Tibial nerve (tissue), 4 donors: Measurements from ENCODE around the gene MAP4. TPM values are rescaled to one million over a fixed set of nuclear protein-coding genes. Genes with fewer than 3 reads are reported as not detected.

Experiments used
- DNase-seq, 2 donors: peaks; one replicate each; pipeline ENCODE4 v3.0.0-alpha.2; 2019; ENCODE audit warnings: low spot score in 2 of 2
- H3K27ac ChIP-seq, 4 donors: fragments of 200-600 bp; sonication (generic) in 3 of 4; one replicate each; pipeline ENCODE4 v1.5.1; 2017 to 2019; ENCODE audit warnings: mild to moderate bottlenecking in 1 of 4
- H3K27me3 ChIP-seq, 2 donors: fragments of 200-600 bp; sonication (generic) in 1 of 2; one replicate each; pipeline versions ENCODE4 v1.5.1 to v1.6.0; 2017 to 2019
- H3K36me3 ChIP-seq, 3 donors: fragments of 200-600 bp; sonication (generic); one replicate each; pipeline ENCODE4 v1.5.1; 2018 to 2019
- H3K4me1 ChIP-seq, 4 donors: fragments of 200-600 bp; sonication (generic) in 3 of 4; one replicate each; pipeline ENCODE4 v1.5.1; 2017 to 2019
- H3K4me3 ChIP-seq, 4 donors: fragments of 200-600 bp; sonication (generic) in 3 of 4; one replicate each; pipeline ENCODE4 v1.5.1; 2017 to 2019; ENCODE audit warnings: mild to moderate bottlenecking in 1 of 4, moderate library complexity in 1 of 4
- H3K9me3 ChIP-seq, 4 donors: fragments of 200-600 bp; sonication (generic) in 3 of 4; one replicate each; pipeline ENCODE4 v1.5.1; 2017 to 2019
- EP300 ChIP-seq, 2 donors: sonication (generic); formaldehyde crosslinking; IDR thresholded peaks; one replicate each; pipeline ENCODE4 v1.6.1; 2017; ENCODE audit warnings: antibody characterized with exemption in 2 of 2, mild to moderate bottlenecking in 1 of 2
- POLR2A ChIP-seq, 2 donors: fragments of 450-650 bp; IDR thresholded peaks; one replicate each; pipeline ENCODE4 v1.6.1; 2017; ENCODE audit warnings: antibody characterized with exemption in 2 of 2, mild to moderate bottlenecking in 2 of 2, moderate library complexity in 2 of 2
- WGBS, 2 donors: methylation state at CpG; one replicate each; pipeline ENCODE4 v1.1.5; 2018; 5-methylcytosine and 5-hydroxymethylcytosine counted together
- total RNA-seq, 4 donors: library from RNA; depleted of rRNA; stranded (reverse); fragments of >200 nt; gene quantifications; one replicate each; pipeline ENCODE4 v1.1.0, GENCODE V29; 2016
- TF ChIP-seq, protein P1 (sequence below), 5 experiments: fragments of 200-600 bp in 3 of 5; fragments of 450-650 bp in 2 of 5; sonication (generic) in 3 of 5; IDR thresholded peaks; one replicate each; pipeline ENCODE4 v1.5.1; 2016 to 2019; ENCODE audit warnings: antibody characterized with exemption in 5 of 5, mild to moderate bottlenecking in 3 of 5, moderate library complexity in 2 of 5

The MAP4 gene
- total RNA-seq, 4 donors from 2014 or later, result 201 to 239 (median 231) TPM

DNA sequence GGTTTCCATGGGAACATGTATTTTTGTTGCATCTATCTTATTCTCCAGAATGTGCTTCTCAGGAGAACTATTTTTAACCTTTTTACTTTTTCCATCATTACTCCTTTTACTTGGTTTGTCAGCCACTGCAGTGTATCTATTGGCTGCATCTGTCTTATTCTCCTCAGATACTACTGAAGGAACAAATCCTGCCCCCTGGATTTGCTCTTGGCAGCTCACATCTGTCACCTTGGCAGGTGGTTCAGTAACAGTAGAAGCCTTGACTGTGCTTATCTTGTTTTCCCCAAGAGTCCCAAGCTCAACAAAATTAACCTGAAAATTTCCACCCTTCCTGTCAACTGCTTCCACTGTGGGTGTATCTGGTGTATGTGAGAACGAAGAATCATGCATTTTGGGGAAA, 106.0 kb downstream of the MAP4 start:
- Histone ChIP-seq H3K36me3 (peaks cover 0 to 74% (median 9%) of the 10 kb centered on the region in 3 donors), H3K4me3 (no peak overlapping the region), H3K27ac (no peak overlapping the region), H3K27me3 (no peaks in the 10 kb centered on the region), H3K9me3 (no peaks in the 10 kb centered on the region), H3K4me1 (no peaks in the 10 kb centered on the region)
- no peak for TF ChIP-seq EP300 (IDR thresholded peaks at IDR 0.05)
- TF ChIP-seq, protein P1, sequence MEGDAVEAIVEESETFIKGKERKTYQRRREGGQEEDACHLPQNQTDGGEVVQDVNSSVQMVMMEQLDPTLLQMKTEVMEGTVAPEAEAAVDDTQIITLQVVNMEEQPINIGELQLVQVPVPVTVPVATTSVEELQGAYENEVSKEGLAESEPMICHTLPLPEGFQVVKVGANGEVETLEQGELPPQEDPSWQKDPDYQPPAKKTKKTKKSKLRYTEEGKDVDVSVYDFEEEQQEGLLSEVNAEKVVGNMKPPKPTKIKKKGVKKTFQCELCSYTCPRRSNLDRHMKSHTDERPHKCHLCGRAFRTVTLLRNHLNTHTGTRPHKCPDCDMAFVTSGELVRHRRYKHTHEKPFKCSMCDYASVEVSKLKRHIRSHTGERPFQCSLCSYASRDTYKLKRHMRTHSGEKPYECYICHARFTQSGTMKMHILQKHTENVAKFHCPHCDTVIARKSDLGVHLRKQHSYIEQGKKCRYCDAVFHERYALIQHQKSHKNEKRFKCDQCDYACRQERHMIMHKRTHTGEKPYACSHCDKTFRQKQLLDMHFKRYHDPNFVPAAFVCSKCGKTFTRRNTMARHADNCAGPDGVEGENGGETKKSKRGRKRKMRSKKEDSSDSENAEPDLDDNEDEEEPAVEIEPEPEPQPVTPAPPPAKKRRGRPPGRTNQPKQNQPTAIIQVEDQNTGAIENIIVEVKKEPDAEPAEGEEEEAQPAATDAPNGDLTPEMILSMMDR (IDR thresholded peaks at IDR 0.05), result no peak
- TF ChIP-seq POLR2A (IDR thresholded peaks at IDR 0.05), result no peak
- WGBS, 2 donors, result 90 to 96% methylated on average over 1 of the region's 1 CpG
- DNase-seq, result no peak

DNA sequence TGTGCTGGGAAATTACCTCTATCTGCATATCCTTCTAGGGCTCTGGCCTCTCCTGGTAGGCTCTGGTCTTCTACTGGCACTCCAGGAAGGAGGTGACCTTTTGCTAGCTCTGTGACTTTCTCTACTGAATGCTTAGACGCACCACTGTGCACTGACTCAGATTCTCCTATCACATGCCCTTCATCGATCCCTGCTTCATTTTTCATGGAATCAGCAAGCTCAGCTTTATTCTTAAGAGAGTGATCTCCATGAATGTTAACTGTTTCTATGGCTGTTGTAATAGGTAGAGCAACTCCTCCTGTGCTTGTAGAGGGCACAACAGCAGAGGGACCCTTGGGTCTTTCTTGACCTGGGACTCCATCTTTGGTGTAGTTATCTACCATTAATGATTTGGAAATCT, 106.6 kb downstream of the MAP4 start:
- Histone ChIP-seq H3K27me3 (no peaks in the 10 kb centered on the region), H3K9me3 (no peaks in the 10 kb centered on the region), H3K36me3 (peaks cover 0 to 72% (median 9%) of the 10 kb centered on the region in 3 donors), H3K4me1 (no peaks in the 10 kb centered on the region), H3K4me3 (no peak overlapping the region), H3K27ac (no peak overlapping the region)
- TF ChIP-seq POLR2A (IDR thresholded peaks at IDR 0.05), result no peak
- TF ChIP-seq EP300 (IDR thresholded peaks at IDR 0.05), result no peak
- TF ChIP-seq, protein P1 (IDR thresholded peaks at IDR 0.05), result no peak
- DNase-seq, result no peak
- WGBS, 2 donors, result 68 to 89% methylated on average over 2 of the region's 2 CpGs

DNA sequence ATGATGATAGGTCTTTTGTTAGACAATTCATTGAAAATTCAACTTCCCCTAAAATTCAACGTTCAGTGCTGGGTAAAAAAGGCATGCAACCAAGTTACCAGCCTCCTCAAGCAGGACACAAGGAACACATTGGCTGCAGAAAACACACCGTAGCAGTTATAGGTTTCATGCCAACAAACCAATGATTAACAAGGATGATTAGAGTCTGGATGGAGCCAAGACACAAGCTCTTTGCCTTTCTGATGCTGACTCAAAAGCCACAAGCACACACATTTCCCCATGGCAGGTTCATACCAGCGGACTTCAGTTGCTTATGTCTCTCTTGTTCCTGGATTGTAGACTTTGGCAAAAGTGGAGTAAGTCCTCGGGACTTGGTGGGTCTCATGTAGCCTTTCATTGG, 107.5 kb downstream of the MAP4 start:
- 93 to 96% methylated on average over 4 of the region's 4 CpGs for WGBS, 2 donors
- Histone ChIP-seq H3K27me3 (no peaks in the 10 kb centered on the region), H3K36me3 (peaks cover 0 to 69% (median 9%) of the 10 kb centered on the region in 3 donors), H3K4me1 (no peaks in the 10 kb centered on the region), H3K4me3 (no peak overlapping the region), H3K9me3 (no peaks in the 10 kb centered on the region), H3K27ac (no peak overlapping the region)
- DNase-seq, result no peak
- TF ChIP-seq EP300 (IDR thresholded peaks at IDR 0.05), result no peak

DNA sequence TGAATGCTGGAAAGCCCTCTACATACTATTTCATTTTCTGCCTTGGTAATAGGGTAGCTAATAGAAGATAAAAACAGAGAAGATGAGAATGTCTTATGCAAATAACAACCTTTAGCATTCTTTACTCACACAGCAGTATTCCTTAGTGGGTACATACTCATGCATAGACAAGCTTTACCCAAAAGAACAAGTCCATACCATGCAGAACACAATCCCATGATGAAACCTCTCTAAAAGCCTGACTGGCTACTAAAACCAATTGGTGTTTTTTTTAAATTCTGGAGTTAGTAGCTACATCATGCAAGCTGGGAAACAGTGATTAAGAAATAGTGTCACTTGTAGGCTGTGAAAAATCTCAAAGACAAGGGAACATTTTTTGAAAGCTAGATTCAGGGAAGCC, 108.4 kb downstream of the MAP4 start:
- Histone ChIP-seq H3K9me3 (no peaks in the 10 kb centered on the region), H3K27me3 (no peaks in the 10 kb centered on the region), H3K36me3 (peaks cover 0 to 73% (median 9%) of the 10 kb centered on the region in 3 donors), H3K4me1 (no peaks in the 10 kb centered on the region), H3K4me3 (no peak overlapping the region), H3K27ac (no peak overlapping the region)
- DNase-seq, result no peak
- TF ChIP-seq POLR2A (IDR thresholded peaks at IDR 0.05) (no peak), EP300 (IDR thresholded peaks at IDR 0.05) (no peak)
- TF ChIP-seq, protein P1 (IDR thresholded peaks at IDR 0.05), result no peak

DNA sequence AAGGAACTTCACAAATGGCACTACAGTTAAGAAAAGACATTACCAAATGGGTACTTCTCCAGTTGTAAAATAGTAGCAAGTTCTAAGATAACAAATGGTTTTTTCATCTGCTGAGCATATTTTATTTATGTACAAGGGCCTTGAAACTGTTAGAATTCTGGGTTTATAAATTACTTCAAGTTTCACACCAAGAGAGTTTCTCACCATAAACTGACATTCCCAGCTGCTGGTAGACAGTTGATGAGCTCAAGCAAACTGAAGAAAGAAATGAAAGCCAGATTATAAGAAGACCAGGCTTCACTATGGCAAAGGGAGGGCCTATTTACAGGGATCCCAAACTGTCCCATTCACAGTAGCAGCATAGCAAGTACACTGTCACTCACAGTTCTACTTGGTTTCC, 113.5 kb downstream of the MAP4 start:
- Histone ChIP-seq H3K9me3 (no peaks in the 10 kb centered on the region), H3K27me3 (no peaks in the 10 kb centered on the region), H3K4me1 (no peaks in the 10 kb centered on the region), H3K4me3 (no peak overlapping the region), H3K36me3 (peaks cover 0 to 72% (median 0%) of the 10 kb centered on the region in 3 donors), H3K27ac (no peak overlapping the region)
- no peak for DNase-seq
- TF ChIP-seq, protein P1 (IDR thresholded peaks at IDR 0.05), result no peak
- no peak for TF ChIP-seq EP300 (IDR thresholded peaks at IDR 0.05)
- no peak for TF ChIP-seq POLR2A (IDR thresholded peaks at IDR 0.05)

- no peak for DNase-seq
- TF ChIP-seq POLR2A (IDR thresholded peaks at IDR 0.05), result no peak
- Histone ChIP-seq H3K9me3 (no peaks in the 10 kb centered on the region), H3K36me3 (peaks cover 0 to 70% (median 0%) of the 10 kb centered on the region in 3 donors), H3K27me3 (no peaks in the 10 kb centered on the region), H3K4me1 (no peaks in the 10 kb centered on the region), H3K4me3 (no peak overlapping the region), H3K27ac (no peak overlapping the region)
- 91% methylated on average over 7 of the region's 7 CpGs for WGBS, 2 donors
Observed at GRCh38 chr3:47901280-47901833, 114.9 kb downstream of the MAP4 start.
